A549 (cell line): Measurements from ENCODE around the gene BEAN1. TPM values are rescaled to one million over a fixed set of nuclear protein-coding genes. Genes with fewer than 3 reads are reported as not detected.

Experiments used
- ATAC-seq, 2 experiments: fragments of 200-7000 bp in 1 of 2; fragments of >200 bp in 1 of 2; cut with Nextera tagmentation in 1 of 2; cut with Tn5 transposase in 1 of 2; 3 replicates each; pipeline versions ENCODE4 v1.8.0 to v1.9.1; 2018 to 2020; ENCODE audit warnings: mild to moderate bottlenecking in 1 of 2, moderate library complexity in 1 of 2
- CTCF ChIA-PET: fragments of 300-600 bp; sonication (Branson Sonifier 250); formaldehyde crosslinking; extraction: SDS; loops from one replicate; lab custom pipeline; 2021; ENCODE audit warnings: antibody characterized with exemption, inconsistent platforms; lab: Yijun Ruan, JAX
- POLR2A ChIA-PET: fragments of 350-600 bp; formaldehyde crosslinking; extraction: SDS; loops from one replicate; lab custom pipeline; 2021; ENCODE audit warnings: antibody characterized with exemption, inconsistent platforms; lab: Yijun Ruan, JAX
- DNase-seq, 2 experiments: peaks; one replicate each; pipeline versions ENCODE4 v3.0.0 to v3.0.0-alpha.2; 2011 to 2016; ENCODE audit warnings: low read depth in 1 of 2, low spot score in 1 of 2
- FAIRE-seq: peaks from 2 replicates; lab custom pipeline; 2011; peaks lifted over from hg19 to GRCh38; lab: Jason Lieb, UNC
- H3K27ac ChIP-seq, 2 experiments: fragments of >200 bp; sonication (Bioruptor Twin); formaldehyde crosslinking; 3 replicates each; pipeline ENCODE4 v1.5.1; 2016 to 2017
- H3K4me1 ChIP-seq: fragments of >200 bp; sonication (Bioruptor Twin); formaldehyde crosslinking; 3 replicates; pipeline ENCODE4 v1.6.1; 2016
- H3K4me2 ChIP-seq: fragments of >200 bp; sonication (Bioruptor Twin); formaldehyde crosslinking; 3 replicates; pipeline ENCODE4 v1.6.1; 2016
- H3K4me3 ChIP-seq: fragments of >200 bp; sonication (Bioruptor Twin); formaldehyde crosslinking; 3 replicates; pipeline ENCODE4 v1.5.1; 2016
- H3K9me3 ChIP-seq: fragments of >200 bp; sonication (Bioruptor Twin); formaldehyde crosslinking; 3 replicates; pipeline ENCODE4 v1.6.1; 2016
- EHF ChIP-seq: fragments of 250-450 bp; sonication (Bioruptor Pico); IDR thresholded peaks from 2 replicates; pipeline ENCODE4 v1.5.0; 2020; ENCODE audit warnings: mild to moderate bottlenecking
- FOSB ChIP-seq: fragments of 250-450 bp; sonication (Bioruptor Pico); IDR thresholded peaks from 2 replicates; pipeline ENCODE4 v1.5.0; 2020; ENCODE audit warnings: mild to moderate bottlenecking, moderate library complexity
- FOXS1 ChIP-seq: fragments of 250-450 bp; sonication (Bioruptor Pico); IDR thresholded peaks from 2 replicates; pipeline ENCODE4 v1.5.0; 2020; ENCODE audit warnings: mild to moderate bottlenecking, moderate library complexity
- GATA3 ChIP-seq: IDR thresholded peaks from 2 replicates; pipeline ENCODE4 v1.6.1; 2012; ENCODE audit warnings: borderline replicate concordance
- HOXB13 ChIP-seq: fragments of 250-450 bp; sonication (Bioruptor Pico); IDR thresholded peaks from 2 replicates; pipeline ENCODE4 v1.5.0; 2020; ENCODE audit warnings: low read depth, mild to moderate bottlenecking, moderate library complexity
- HOXB5 ChIP-seq: fragments of 250-450 bp; sonication (Bioruptor Pico); IDR thresholded peaks from 2 replicates; pipeline ENCODE4 v1.5.0; 2020; ENCODE audit warnings: mild to moderate bottlenecking, moderate library complexity
- MAZ ChIP-seq: fragments of 150-350 bp; IDR thresholded peaks from 2 replicates; pipeline ENCODE4 v1.6.1; 2014; ENCODE audit warnings: antibody characterized with exemption, low read depth, low read length, borderline replicate concordance
- MYC ChIP-seq: IDR thresholded peaks from 2 replicates; pipeline ENCODE4 v1.6.1; 2012; ENCODE audit warnings: mild to moderate bottlenecking, inconsistent platforms, low read length, improper control_type of control experiment, borderline replicate concordance
- NFE2L2 ChIP-seq: fragments of 150-350 bp; conservative IDR thresholded peaks from 2 replicates; pipeline ENCODE4 v1.6.1; 2014; ENCODE audit warnings: low read length
- NR3C1 ChIP-seq: fragments of >200 bp; sonication (Bioruptor Twin); formaldehyde crosslinking; IDR thresholded peaks from 3 replicates; pipeline ENCODE4 v1.6.1; 2017
- POLR2AphosphoS2 ChIP-seq: conservative IDR thresholded peaks from 2 replicates; pipeline ENCODE4 v1.6.1; 2012; ENCODE audit warnings: low read length, improper control_type of control experiment, inconsistent platforms
- RFX5 ChIP-seq: fragments of 450-650 bp; IDR thresholded peaks from 2 replicates; pipeline ENCODE4 v1.7.1; 2014; ENCODE audit warnings: antibody characterized with exemption, mild to moderate bottlenecking, moderate library complexity
- TP53 ChIP-seq: fragments of 250-450 bp; sonication (Bioruptor Pico); IDR thresholded peaks from 2 replicates; pipeline ENCODE4 v1.5.0; 2021; ENCODE audit warnings: mild to moderate bottlenecking, moderate library complexity
- ZC3H11A ChIP-seq: fragments of 450-650 bp; IDR thresholded peaks from 2 replicates; pipeline ENCODE4 v1.6.1; 2014; ENCODE audit warnings: antibody characterized with exemption, mild to moderate bottlenecking
- ZNF302 ChIP-seq: fragments of 250-450 bp; sonication (Bioruptor Pico); IDR thresholded peaks from 2 replicates; pipeline ENCODE4 v1.9.0; 2021; ENCODE audit warnings: inconsistent platforms, mild to moderate bottlenecking, moderate library complexity
- ZSCAN20 ChIP-seq: fragments of 250-450 bp; sonication (Bioruptor Pico); IDR thresholded peaks from 2 replicates; pipeline ENCODE4 v1.8.0; 2022; ENCODE audit warnings: mild to moderate bottlenecking, moderate library complexity
- WGBS: methylation state at CpG from one replicate; pipeline ENCODE4 v1.1.6; 2017; ENCODE audit errors: missing lambda C conversion rate; 5-methylcytosine and 5-hydroxymethylcytosine counted together
- polyA plus RNA-seq, 4 experiments: library from polyadenylated mRNA; depleted of rRNA in 3 of 4; stranded (reverse); fragments of >200 nt; fragmentation: RNase III in 1 of 4; extraction: RNeasy Plus Mini Kit Qiagen cat#74134 plus additional on column Dnase treatment in 1 of 4; gene quantifications; 2 replicates in 3 of 4; 3 replicates in 1 of 4; pipeline ENCODE4 v1.2.3, GENCODE V29; 2011 to 2017
- TF ChIP-seq, protein P1 (sequence below): IDR thresholded peaks from 2 replicates; pipeline ENCODE4 v1.6.1; 2012
- TF ChIP-seq, protein P2 (sequence below): fragments of 150-350 bp; IDR thresholded peaks from 2 replicates; pipeline ENCODE4 v1.6.1; 2014; ENCODE audit warnings: low read depth, mild to moderate bottlenecking, low read length
- TF ChIP-seq, protein P3 (sequence below): fragments of 250-450 bp; sonication (Bioruptor Pico); IDR thresholded peaks from 2 replicates; pipeline ENCODE4 v1.5.0; 2021; ENCODE audit warnings: mild to moderate bottlenecking, moderate library complexity, borderline replicate concordance
- TF ChIP-seq, protein P4 (sequence below): fragments of >200 bp; sonication (Bioruptor Twin); formaldehyde crosslinking; IDR thresholded peaks from 3 replicates; pipeline ENCODE4 v1.5.1; 2016

The BEAN1 gene
- polyA plus RNA-seq, 2 of the 4 experiments (the other 2 are of a cell fraction) = 0.98 to 1.7 TPM

DNA sequence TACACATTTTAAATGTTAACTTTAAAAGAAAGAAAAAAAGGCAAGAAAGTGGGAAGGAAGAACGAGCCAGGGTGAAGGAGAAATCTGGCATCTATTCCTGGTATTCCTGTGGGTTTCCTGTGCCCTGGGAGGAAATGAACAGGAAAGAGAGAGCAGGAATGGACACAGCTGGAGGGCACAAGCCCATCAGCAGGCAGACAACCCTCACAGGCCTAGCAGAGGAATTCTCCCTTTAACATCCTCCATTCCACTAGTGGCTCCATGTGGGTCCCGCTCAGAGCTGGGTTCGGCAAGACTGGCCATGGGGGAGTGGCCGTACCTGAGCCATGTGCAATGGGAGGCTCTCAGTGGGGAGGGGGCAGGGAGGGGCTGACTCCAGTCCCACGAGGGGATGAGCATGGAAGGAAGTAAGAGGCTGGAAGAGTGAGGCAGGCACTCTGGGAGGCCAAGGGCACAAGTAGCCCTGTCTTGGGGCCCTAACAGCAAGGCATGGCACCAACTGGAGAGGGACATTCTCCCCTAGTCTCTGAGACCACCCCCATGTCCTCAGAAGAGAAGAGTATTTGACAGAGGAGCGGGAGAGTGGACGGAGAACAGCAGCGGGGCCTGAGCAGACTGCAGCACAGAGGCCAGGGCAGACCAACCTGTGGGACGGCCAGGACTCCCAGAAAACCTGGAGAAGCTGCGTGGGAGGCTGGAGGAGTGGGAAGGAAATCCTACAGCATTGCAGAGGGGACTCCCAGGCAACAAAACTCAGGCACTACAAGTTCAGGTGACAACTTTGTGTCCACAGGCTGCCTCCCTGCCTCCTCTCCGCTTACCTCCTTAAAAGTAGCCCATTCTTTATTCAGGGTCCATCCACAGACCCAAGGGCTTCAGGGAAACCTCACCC, 92.6 kb downstream of the BEAN1 start (continued):
- no peak for TF ChIP-seq HOXB13

DNA sequence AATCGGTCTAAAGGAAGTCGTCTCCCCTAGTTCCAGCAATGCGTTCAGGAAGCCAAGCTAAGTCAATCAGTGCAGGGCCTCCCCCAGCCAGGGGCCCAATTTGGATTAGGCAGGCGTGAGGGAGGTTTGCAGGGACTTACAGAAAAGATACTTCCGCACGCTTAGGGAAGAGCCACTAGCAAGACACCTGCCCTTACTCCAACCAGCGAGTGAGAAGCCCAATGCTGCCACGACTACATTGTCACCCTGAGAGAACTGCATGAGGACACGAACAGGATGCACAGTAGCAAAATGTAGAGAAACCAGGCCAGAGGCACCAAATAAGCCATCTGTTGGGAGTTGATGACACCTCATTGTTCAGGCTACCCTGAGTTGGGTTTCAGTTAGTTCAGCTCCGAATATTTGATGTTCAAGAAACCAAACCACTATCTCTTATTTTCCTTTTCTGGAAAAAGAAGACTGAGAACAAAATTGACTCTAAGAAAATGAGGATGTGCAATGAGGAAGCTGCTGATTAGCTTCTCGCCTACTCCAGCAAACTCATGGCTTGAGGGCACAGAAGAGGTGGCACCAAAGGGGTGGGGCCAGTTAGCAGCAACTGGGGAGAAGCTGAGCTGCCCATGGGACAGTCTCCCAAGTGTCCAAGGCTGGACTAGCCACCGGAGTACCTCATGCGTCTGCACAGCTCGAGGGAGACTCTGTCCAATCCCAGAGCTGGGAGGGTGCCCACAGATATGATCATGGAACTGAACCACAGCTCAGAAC, 93.5 kb downstream of the BEAN1 start:
- 93% methylated on average over 14 of the region's 14 CpGs for WGBS
- ATAC-seq (no peak), DNase-seq (no peak), FAIRE-seq (no peak)
- Histone ChIP-seq H3K9me3 (no peaks in the 10 kb centered on the region), H3K4me1 (peaks cover 29% of the 10 kb centered on the region), H3K4me2 (no peak overlapping the region), H3K27ac (peak overlapping the region in 1 of 2 experiments; percentile 67; a peak in 3 of 6 replicates), H3K4me3 (no peak overlapping the region)
- TF ChIP-seq ZNF302 (CRISPR knock-in tag) = no peak
- TF ChIP-seq HOXB5 = no peak
- no peak for TF ChIP-seq TP53 (CRISPR knock-in tag)
- TF ChIP-seq MAZ = no peak
- no peak for TF ChIP-seq EHF (CRISPR knock-in tag)
- TF ChIP-seq FOSB (CRISPR knock-in tag) = no peak
- TF ChIP-seq NR3C1 = no peak
- no peak for TF ChIP-seq FOXS1 (CRISPR knock-in tag)
- TF ChIP-seq, protein P1, sequence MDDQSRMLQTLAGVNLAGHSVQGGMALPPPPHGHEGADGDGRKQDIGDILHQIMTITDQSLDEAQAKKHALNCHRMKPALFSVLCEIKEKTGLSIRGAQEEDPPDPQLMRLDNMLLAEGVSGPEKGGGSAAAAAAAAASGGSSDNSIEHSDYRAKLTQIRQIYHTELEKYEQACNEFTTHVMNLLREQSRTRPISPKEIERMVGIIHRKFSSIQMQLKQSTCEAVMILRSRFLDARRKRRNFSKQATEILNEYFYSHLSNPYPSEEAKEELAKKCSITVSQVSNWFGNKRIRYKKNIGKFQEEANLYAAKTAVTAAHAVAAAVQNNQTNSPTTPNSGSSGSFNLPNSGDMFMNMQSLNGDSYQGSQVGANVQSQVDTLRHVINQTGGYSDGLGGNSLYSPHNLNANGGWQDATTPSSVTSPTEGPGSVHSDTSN = no peak
- no peak for TF ChIP-seq MYC
- TF ChIP-seq POLR2AphosphoS2 = no peak
- TF ChIP-seq NFE2L2 = no peak
- TF ChIP-seq, protein P2, sequence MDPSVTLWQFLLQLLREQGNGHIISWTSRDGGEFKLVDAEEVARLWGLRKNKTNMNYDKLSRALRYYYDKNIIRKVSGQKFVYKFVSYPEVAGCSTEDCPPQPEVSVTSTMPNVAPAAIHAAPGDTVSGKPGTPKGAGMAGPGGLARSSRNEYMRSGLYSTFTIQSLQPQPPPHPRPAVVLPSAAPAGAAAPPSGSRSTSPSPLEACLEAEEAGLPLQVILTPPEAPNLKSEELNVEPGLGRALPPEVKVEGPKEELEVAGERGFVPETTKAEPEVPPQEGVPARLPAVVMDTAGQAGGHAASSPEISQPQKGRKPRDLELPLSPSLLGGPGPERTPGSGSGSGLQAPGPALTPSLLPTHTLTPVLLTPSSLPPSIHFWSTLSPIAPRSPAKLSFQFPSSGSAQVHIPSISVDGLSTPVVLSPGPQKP = no peak
- no peak for TF ChIP-seq ZC3H11A
- TF ChIP-seq GATA3 = no peak
- ChIA-PET POLR2A (no interaction called here), CTCF (interaction anchor here (0.6 to 1.7 kb wide), 7 partner anchors 9 to 326 kb away, joined by 3 to 4 read pairs (median 3); no protein-coding TSS in a partner anchor)

DNA sequence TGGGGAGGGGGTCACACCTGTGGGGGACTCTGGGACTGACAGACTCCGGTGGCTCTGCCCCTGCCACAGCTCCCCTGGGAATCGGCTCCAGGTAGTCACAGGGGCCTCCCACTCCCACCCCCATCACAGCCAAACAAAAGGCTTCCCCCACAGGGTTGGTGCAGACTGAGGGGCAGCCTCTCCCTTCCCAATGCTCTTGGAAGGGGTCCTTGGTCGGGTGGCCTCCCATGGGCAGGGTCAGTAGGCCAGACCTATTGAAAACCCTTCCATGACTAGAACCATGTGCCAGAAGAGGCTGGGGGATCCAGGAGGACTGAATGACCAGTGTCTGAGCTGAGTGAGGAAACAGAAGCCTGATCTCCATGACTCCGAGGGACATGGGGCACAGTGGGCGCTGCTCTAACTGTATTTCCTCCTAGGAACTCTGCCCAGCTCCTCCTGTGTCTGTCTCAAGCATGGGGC, 94.2 kb downstream of the BEAN1 start:
- TF ChIP-seq RFX5 = no peak
- TF ChIP-seq, protein P3, sequence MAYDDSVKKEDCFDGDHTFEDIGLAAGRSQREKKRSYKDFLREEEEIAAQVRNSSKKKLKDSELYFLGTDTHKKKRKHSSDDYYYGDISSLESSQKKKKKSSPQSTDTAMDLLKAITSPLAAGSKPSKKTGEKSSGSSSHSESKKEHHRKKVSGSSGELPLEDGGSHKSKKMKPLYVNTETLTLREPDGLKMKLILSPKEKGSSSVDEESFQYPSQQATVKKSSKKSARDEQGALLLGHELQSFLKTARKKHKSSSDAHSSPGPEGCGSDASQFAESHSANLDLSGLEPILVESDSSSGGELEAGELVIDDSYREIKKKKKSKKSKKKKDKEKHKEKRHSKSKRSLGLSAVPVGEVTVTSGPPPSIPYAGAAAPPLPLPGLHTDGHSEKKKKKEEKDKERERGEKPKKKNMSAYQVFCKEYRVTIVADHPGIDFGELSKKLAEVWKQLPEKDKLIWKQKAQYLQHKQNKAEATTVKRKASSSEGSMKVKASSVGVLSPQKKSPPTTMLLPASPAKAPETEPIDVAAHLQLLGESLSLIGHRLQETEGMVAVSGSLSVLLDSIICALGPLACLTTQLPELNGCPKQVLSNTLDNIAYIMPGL (CRISPR knock-in tag) = no peak
- no peak for TF ChIP-seq ZSCAN20
- no peak for TF ChIP-seq GATA3
- TF ChIP-seq, protein P4, sequence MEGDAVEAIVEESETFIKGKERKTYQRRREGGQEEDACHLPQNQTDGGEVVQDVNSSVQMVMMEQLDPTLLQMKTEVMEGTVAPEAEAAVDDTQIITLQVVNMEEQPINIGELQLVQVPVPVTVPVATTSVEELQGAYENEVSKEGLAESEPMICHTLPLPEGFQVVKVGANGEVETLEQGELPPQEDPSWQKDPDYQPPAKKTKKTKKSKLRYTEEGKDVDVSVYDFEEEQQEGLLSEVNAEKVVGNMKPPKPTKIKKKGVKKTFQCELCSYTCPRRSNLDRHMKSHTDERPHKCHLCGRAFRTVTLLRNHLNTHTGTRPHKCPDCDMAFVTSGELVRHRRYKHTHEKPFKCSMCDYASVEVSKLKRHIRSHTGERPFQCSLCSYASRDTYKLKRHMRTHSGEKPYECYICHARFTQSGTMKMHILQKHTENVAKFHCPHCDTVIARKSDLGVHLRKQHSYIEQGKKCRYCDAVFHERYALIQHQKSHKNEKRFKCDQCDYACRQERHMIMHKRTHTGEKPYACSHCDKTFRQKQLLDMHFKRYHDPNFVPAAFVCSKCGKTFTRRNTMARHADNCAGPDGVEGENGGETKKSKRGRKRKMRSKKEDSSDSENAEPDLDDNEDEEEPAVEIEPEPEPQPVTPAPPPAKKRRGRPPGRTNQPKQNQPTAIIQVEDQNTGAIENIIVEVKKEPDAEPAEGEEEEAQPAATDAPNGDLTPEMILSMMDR = no peak
- no peak overlapping the region for H3K4me3 ChIP-seq
- H3K4me1 ChIP-seq = peaks cover 22% of the 10 kb centered on the region
- ATAC-seq (no peak), DNase-seq (no peak), FAIRE-seq (no peak)
- WGBS = 85% methylated on average over 5 of the region's 5 CpGs
- ChIA-PET POLR2A (no interaction called here), CTCF (interaction anchor here (0.6 to 1.7 kb wide), 7 partner anchors 9 to 326 kb away, joined by 3 to 7 read pairs (median 3); no protein-coding TSS in a partner anchor)
- no peaks in the 10 kb centered on the region for H3K9me3 ChIP-seq
- H3K27ac ChIP-seq = peak overlapping the region in 1 of 2 experiments; percentile 67; a peak in 3 of 6 replicates
- H3K4me2 ChIP-seq = no peak overlapping the region
